IMR-90 (cell line): Measurements from ENCODE around the gene ACSM4. TPM values are rescaled to one million over a fixed set of nuclear protein-coding genes. Genes with fewer than 3 reads are reported as not detected.

ENCODE experiments used
- ATAC-seq: fragments of 200-7000 bp; cut with Tn5 transposase; 2 replicates; pipeline ENCODE4 v1.9.1; 2020; ENCODE audit warnings: low read depth, mild to moderate bottlenecking, moderate library complexity
- BruUV-seq: library from RNA; stranded (reverse); fragments of 400-500 nt; replicated peaks from 2 replicates; lab custom pipeline; 2021; lab: Mats Ljungman, UMichigan
- CTCF ChIA-PET: fragments of 300-600 bp; formaldehyde crosslinking; extraction: SDS; loops from one replicate; lab custom pipeline; 2021; ENCODE audit warnings: antibody characterized with exemption; lab: Yijun Ruan, JAX
- POLR2A ChIA-PET: fragments of 300-600 bp; sonication (Branson Sonifier 250); formaldehyde crosslinking; loops from one replicate; lab custom pipeline; 2022; ENCODE audit warnings: antibody characterized with exemption; ENCODE audit not compliant: unreplicated experiment; lab: Charles Lee
- DNase-seq: peaks from one replicate; pipeline ENCODE4 v3.0.0; 2013
- H2AFZ ChIP-seq: replicated peaks from 2 replicates; pipeline ENCODE3; 2013; ENCODE audit warnings: low read length, mild to moderate bottlenecking; ENCODE audit not compliant: poor library complexity
- H2AK5ac ChIP-seq: 2 replicates; pipeline ENCODE4 v1.6.1; 2013; ENCODE audit warnings: low read depth, low read length, inconsistent platforms
- H2AK9ac ChIP-seq: replicated peaks from 2 replicates; pipeline ENCODE3; 2013; ENCODE audit warnings: mild to moderate bottlenecking, low read depth, low read length, moderate library complexity; ENCODE audit not compliant: poor library complexity
- H2BK120ac ChIP-seq: 2 replicates; pipeline ENCODE4 v1.6.1; 2013; ENCODE audit warnings: low read depth, low read length, inconsistent platforms
- H2BK15ac ChIP-seq: 3 replicates; pipeline ENCODE4 v1.6.1; 2013; ENCODE audit warnings: low read depth, low read length, inconsistent platforms
- H2BK20ac ChIP-seq: 2 replicates; pipeline ENCODE4 v1.6.1; 2013; ENCODE audit warnings: low read depth, mild to moderate bottlenecking, inconsistent platforms, low read length, moderate library complexity
- H2BK5ac ChIP-seq: 2 replicates; pipeline ENCODE4 v1.6.1; 2013; ENCODE audit warnings: mild to moderate bottlenecking, low read depth, low read length, inconsistent platforms; ENCODE audit not compliant: poor library complexity, severe bottlenecking
- H3K14ac ChIP-seq: replicated peaks from 2 replicates; pipeline ENCODE4 v1.6.1; 2013; ENCODE audit warnings: low read depth, low read length, inconsistent platforms
- H3K18ac ChIP-seq: 2 replicates; pipeline ENCODE4 v1.6.1; 2013; ENCODE audit warnings: low read depth, low read length, control low read depth
- H3K23ac ChIP-seq: 2 replicates; pipeline ENCODE4 v1.6.1; 2013; ENCODE audit warnings: low read depth, low read length, inconsistent platforms
- H3K27ac ChIP-seq: 2 replicates; pipeline ENCODE4 v1.5.1; 2013; ENCODE audit warnings: mild to moderate bottlenecking, control low read depth, low read length; ENCODE audit not compliant: insufficient read depth
- H3K27me3 ChIP-seq: 2 replicates; pipeline ENCODE4 v1.6.1; 2013; ENCODE audit warnings: low read length; ENCODE audit not compliant: control insufficient read depth, insufficient read depth
- H3K36me3 ChIP-seq: 2 replicates; pipeline ENCODE4 v1.6.1; 2013; ENCODE audit warnings: low read length, mixed read lengths; ENCODE audit not compliant: control insufficient read depth, insufficient read depth
- H3K4ac ChIP-seq: 2 replicates; pipeline ENCODE4 v1.6.1; 2013; ENCODE audit warnings: low read depth, low read length, inconsistent platforms
- H3K4me1 ChIP-seq: 2 replicates; pipeline ENCODE4 v1.6.1; 2013; ENCODE audit warnings: low read length, mixed read lengths; ENCODE audit not compliant: control insufficient read depth, insufficient read depth
- H3K4me2 ChIP-seq: 2 replicates; pipeline ENCODE4 v1.6.1; 2013; ENCODE audit warnings: low read depth, mild to moderate bottlenecking, control low read depth, low read length, moderate library complexity
- H3K4me3 ChIP-seq: 2 replicates; pipeline ENCODE4 v1.5.1; 2013; ENCODE audit warnings: low read depth, mild to moderate bottlenecking, control low read depth, low read length, moderate library complexity; ENCODE audit not compliant: insufficient read depth
- H3K56ac ChIP-seq: 2 replicates; pipeline ENCODE4 v1.6.1; 2013; ENCODE audit warnings: low read length, inconsistent platforms; ENCODE audit not compliant: insufficient read depth; ENCODE audit errors: extremely low read depth
- H3K79me1 ChIP-seq, 2 experiments: 2 replicates each; pipeline ENCODE4 v1.6.1; 2013; ENCODE audit warnings: low read length in 2 of 2, inconsistent platforms in 1 of 2, low read depth in 1 of 2
- H3K9ac ChIP-seq: 2 replicates; pipeline ENCODE4 v1.6.1; 2013; ENCODE audit warnings: low read depth, low read length, control low read depth
- H3K9me1 ChIP-seq: 2 replicates; pipeline ENCODE4 v1.6.1; 2013; ENCODE audit warnings: low read length, inconsistent platforms; ENCODE audit not compliant: insufficient read depth
- H3K9me3 ChIP-seq: 2 replicates; pipeline ENCODE4 v1.6.1; 2013; ENCODE audit warnings: low read length; ENCODE audit not compliant: control insufficient read depth, insufficient read depth
- H4K20me1 ChIP-seq: 2 replicates; pipeline ENCODE4 v1.6.1; 2013; ENCODE audit warnings: low read length, inconsistent platforms; ENCODE audit not compliant: insufficient read depth
- H4K5ac ChIP-seq: 2 replicates; pipeline ENCODE4 v1.6.1; 2013; ENCODE audit warnings: mild to moderate bottlenecking, low read depth, low read length, control low read depth
- H4K8ac ChIP-seq, 2 experiments: 2 replicates each; pipeline ENCODE4 v1.6.1; 2013; ENCODE audit warnings: low read depth in 2 of 2, low read length in 2 of 2, control low read depth in 1 of 2, inconsistent platforms in 1 of 2
- H4K91ac ChIP-seq: 2 replicates; pipeline ENCODE4 v1.6.1; 2013; ENCODE audit warnings: low read depth, low read length, inconsistent platforms; ENCODE audit not compliant: insufficient read depth
- BHLHE40 ChIP-seq: fragments of 150-350 bp; IDR thresholded peaks from 2 replicates; pipeline ENCODE4 v1.6.1; 2016; ENCODE audit warnings: mild to moderate bottlenecking, low read depth, low read length
- CEBPB ChIP-seq: IDR thresholded peaks from 2 replicates; pipeline ENCODE4 v1.6.1; 2012; ENCODE audit warnings: low read depth, low read length, improper control_type of control experiment
- FOS ChIP-seq: fragments of 150-350 bp; IDR thresholded peaks from 2 replicates; pipeline ENCODE4 v1.6.1; 2016; ENCODE audit warnings: low read depth, low read length
- MAFK ChIP-seq: IDR thresholded peaks from 2 replicates; pipeline ENCODE4 v1.6.1; 2012; ENCODE audit warnings: low read depth, low read length, improper control_type of control experiment
- MAZ ChIP-seq: IDR thresholded peaks from 2 replicates; pipeline ENCODE4 v1.6.1; 2012; ENCODE audit warnings: low read depth, mild to moderate bottlenecking, low read length, improper control_type of control experiment, moderate library complexity, borderline replicate concordance
- MXI1 ChIP-seq: IDR thresholded peaks from 2 replicates; pipeline ENCODE4 v1.6.1; 2012; ENCODE audit warnings: low read depth, mild to moderate bottlenecking, low read length, moderate library complexity, borderline replicate concordance
- NFE2L2 ChIP-seq: fragments of 150-350 bp; IDR thresholded peaks from 2 replicates; pipeline ENCODE4 v1.6.1; 2016; ENCODE audit warnings: low read depth, mild to moderate bottlenecking, low read length
- POLR2A ChIP-seq: IDR thresholded peaks from 2 replicates; pipeline ENCODE4 v1.6.1; 2012; ENCODE audit warnings: mild to moderate bottlenecking, low read depth, low read length
- RCOR1 ChIP-seq: IDR thresholded peaks from 2 replicates; pipeline ENCODE4 v1.6.1; 2012; ENCODE audit warnings: mild to moderate bottlenecking, low read length, improper control_type of control experiment; ENCODE audit not compliant: insufficient replicate concordance
- RFX5 ChIP-seq: IDR thresholded peaks from 2 replicates; pipeline ENCODE4 v1.8.0; 2012; ENCODE audit warnings: low read depth, mild to moderate bottlenecking, low read length, moderate library complexity
- SMC3 ChIP-seq: fragments of 150-350 bp; IDR thresholded peaks from 2 replicates; pipeline ENCODE4 v1.6.1; 2016; ENCODE audit warnings: low read depth, mild to moderate bottlenecking, antibody characterized with exemption, low read length, moderate library complexity
- WGBS, 2 experiments: methylation state at CpG; one replicate each; pipeline versions ENCODE4 v1.1.5 to v1.1.7; 2013; ENCODE audit warnings: missing lambda C conversion rate in 2 of 2; ENCODE audit not compliant: insufficient read length in 1 of 2; ENCODE audit errors: extremely low coverage in 2 of 2; 5-methylcytosine and 5-hydroxymethylcytosine counted together
- dilution Hi-C: fragments of 300-500 bp; cut with HindIII; formaldehyde crosslinking; loops from one replicate; pipeline ENCODE4 v1.14.3; 2018; ENCODE audit warnings: low sequenced_read_pairs; ENCODE audit not compliant: unreplicated experiment
- in situ Hi-C: fragments of 300-500 bp; cut with MboI; formaldehyde crosslinking; loops from 3 replicates; pipeline ENCODE4 v1.14.3; 2019; ENCODE audit warnings: low sequenced_read_pairs, inconsistent platforms, mixed read lengths
- intact Hi-C: fragments of 100-400 bp; cut with micrococcal nuclease; formaldehyde crosslinking; loops from 2 replicates; pipeline ENCODE4 v1.10.0; 2022
- polyA plus RNA-seq, 3 experiments: library from polyadenylated mRNA; depleted of rRNA; stranded (reverse); fragments of >200 nt; gene quantifications; 2 replicates each; pipeline ENCODE4 v1.2.3, GENCODE V29; 2012; ENCODE audit warnings: low replicate concordance in 1 of 3
- total RNA-seq: library from RNA; depleted of rRNA; stranded (reverse); fragments of >200 nt; gene quantifications from 2 replicates; pipeline ENCODE4 v1.2.3, GENCODE V29; 2012
- TF ChIP-seq, protein P1 (sequence below): fragments of 150-350 bp; IDR thresholded peaks from 2 replicates; pipeline ENCODE4 v1.6.1; 2017; ENCODE audit warnings: mild to moderate bottlenecking, antibody characterized with exemption, low read length, low read depth
- TF ChIP-seq, protein P2 (sequence below): conservative IDR thresholded peaks from 2 replicates; pipeline ENCODE4 v1.5.1; 2012; ENCODE audit warnings: mild to moderate bottlenecking, low read depth, low read length, improper control_type of control experiment

ACSM4 gene
- total and polyA plus RNA-seq, 2 of the 4 experiments (the other 2 are of a cell fraction), result not detected

DNA sequence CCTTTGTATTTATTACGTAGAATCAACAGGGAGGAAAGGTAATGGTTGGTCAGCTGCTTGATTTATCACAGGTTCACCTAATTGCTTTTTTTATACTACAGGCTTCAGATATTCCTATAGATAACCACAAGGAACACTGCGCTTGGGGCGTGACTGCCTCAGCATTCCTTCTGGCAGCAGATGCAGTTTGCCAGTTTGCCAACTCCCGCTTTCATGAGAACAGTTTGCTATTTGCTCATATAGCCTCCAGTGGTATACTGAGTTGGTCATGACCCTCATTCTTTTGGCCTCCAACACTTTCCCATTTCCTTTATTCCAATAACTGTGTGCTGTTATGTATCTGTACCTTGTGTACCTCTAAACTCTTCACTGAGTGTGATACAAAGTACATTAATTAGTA lies 38.6 kb upstream of the ACSM4 start:
- H3K27ac ChIP-seq, result no peak overlapping the region
- intact Hi-C loops (no loop called here), in situ Hi-C loops (no loop called here), dilution Hi-C loops (no loop called here)
- no peaks in the 10 kb centered on the region for H3K9me3 ChIP-seq
- H3K14ac ChIP-seq, result no peak overlapping the region
- no peak overlapping the region for H2BK20ac ChIP-seq
- no peak overlapping the region for H2BK5ac ChIP-seq
- ATAC-seq (no peak), DNase-seq (no peak)
- TF ChIP-seq MXI1 (no peak), MAZ (no peak), RFX5 (no peak), SMC3 (no peak), CEBPB (no peak), NFE2L2 (no peak), MAFK (no peak), POLR2A (no peak), RCOR1 (no peak), BHLHE40 (no peak), FOS (no peak)
- TF ChIP-seq, protein P1, sequence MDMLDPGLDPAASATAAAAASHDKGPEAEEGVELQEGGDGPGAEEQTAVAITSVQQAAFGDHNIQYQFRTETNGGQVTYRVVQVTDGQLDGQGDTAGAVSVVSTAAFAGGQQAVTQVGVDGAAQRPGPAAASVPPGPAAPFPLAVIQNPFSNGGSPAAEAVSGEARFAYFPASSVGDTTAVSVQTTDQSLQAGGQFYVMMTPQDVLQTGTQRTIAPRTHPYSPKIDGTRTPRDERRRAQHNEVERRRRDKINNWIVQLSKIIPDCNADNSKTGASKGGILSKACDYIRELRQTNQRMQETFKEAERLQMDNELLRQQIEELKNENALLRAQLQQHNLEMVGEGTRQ, result no peak
- TF ChIP-seq, protein P2, sequence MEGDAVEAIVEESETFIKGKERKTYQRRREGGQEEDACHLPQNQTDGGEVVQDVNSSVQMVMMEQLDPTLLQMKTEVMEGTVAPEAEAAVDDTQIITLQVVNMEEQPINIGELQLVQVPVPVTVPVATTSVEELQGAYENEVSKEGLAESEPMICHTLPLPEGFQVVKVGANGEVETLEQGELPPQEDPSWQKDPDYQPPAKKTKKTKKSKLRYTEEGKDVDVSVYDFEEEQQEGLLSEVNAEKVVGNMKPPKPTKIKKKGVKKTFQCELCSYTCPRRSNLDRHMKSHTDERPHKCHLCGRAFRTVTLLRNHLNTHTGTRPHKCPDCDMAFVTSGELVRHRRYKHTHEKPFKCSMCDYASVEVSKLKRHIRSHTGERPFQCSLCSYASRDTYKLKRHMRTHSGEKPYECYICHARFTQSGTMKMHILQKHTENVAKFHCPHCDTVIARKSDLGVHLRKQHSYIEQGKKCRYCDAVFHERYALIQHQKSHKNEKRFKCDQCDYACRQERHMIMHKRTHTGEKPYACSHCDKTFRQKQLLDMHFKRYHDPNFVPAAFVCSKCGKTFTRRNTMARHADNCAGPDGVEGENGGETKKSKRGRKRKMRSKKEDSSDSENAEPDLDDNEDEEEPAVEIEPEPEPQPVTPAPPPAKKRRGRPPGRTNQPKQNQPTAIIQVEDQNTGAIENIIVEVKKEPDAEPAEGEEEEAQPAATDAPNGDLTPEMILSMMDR, result no peak
- no peak overlapping the region for H2BK15ac ChIP-seq
- H3K79me1 ChIP-seq, result no peaks in the 10 kb centered on the region
- no peak overlapping the region for H4K8ac ChIP-seq
- H3K9me1 ChIP-seq, result no peaks in the 10 kb centered on the region
- H3K4me2 ChIP-seq, result no peak overlapping the region
- H4K5ac ChIP-seq, result no peak overlapping the region
- no TSS peak for BruUV-seq
- H3K36me3 ChIP-seq, result no peaks in the 10 kb centered on the region
- no peak overlapping the region for H4K91ac ChIP-seq
- H3K4me3 ChIP-seq, result no peak overlapping the region
- H2AK9ac ChIP-seq, result no peak overlapping the region
- H3K23ac ChIP-seq, result no peak overlapping the region
- WGBS, 2 experiments, result no CpG with 5 or more reads among the region's 4 CpGs
- H2AFZ ChIP-seq, result no peak overlapping the region
- H3K18ac ChIP-seq, result no peak overlapping the region
- no peak overlapping the region for H2BK120ac ChIP-seq
- H4K20me1 ChIP-seq, result no peaks in the 10 kb centered on the region
- no peak overlapping the region for H3K4ac ChIP-seq
- H3K9ac ChIP-seq, result no peak overlapping the region
- no peaks in the 10 kb centered on the region for H3K27me3 ChIP-seq
- no peaks in the 10 kb centered on the region for H3K4me1 ChIP-seq
- H2AK5ac ChIP-seq, result no peak overlapping the region
- POLR2A ChIA-PET, result no interaction called here
- H3K56ac ChIP-seq, result no peak overlapping the region
- CTCF ChIA-PET, result no interaction called here
